HepG2 (cell line): Measurements from ENCODE around the gene PFN4. TPM values are rescaled to one million over a fixed set of nuclear protein-coding genes. Genes with fewer than 3 reads are reported as not detected.

ENCODE experiments used
- ARNT ChIP-seq: fragments of 450-650 bp; IDR thresholded peaks from 2 replicates; pipeline ENCODE4 v1.6.1; 2017
- DR1 ChIP-seq: sonication (generic); formaldehyde crosslinking; IDR thresholded peaks from 2 replicates; pipeline ENCODE4 v1.8.0; 2021; ENCODE audit warnings: mild to moderate bottlenecking, missing genetic modification reagents, inconsistent platforms
- EP300 ChIP-seq, 3 experiments: sonication (generic) in 1 of 3; formaldehyde crosslinking in 1 of 3; IDR thresholded peaks; 2 replicates each; pipeline versions ENCODE4 v1.5.1 to v1.6.1; 2011 to 2020; ENCODE audit warnings: low read depth in 2 of 3, low read length in 2 of 3, borderline replicate concordance in 1 of 3, improper control_type of control experiment in 1 of 3, mild to moderate bottlenecking in 1 of 3, missing genetic modification reagents in 1 of 3, moderate library complexity in 1 of 3
- ETV6 ChIP-seq: sonication (generic); formaldehyde crosslinking; conservative IDR thresholded peaks from 2 replicates; pipeline ENCODE4 v1.4.0; 2020; ENCODE audit warnings: missing genetic modification reagents
- HNRNPLL ChIP-seq: fragments of 200-400 bp; formaldehyde crosslinking; IDR thresholded peaks from 2 replicates; pipeline ENCODE4 v1.6.1; 2017; ENCODE audit warnings: mild to moderate bottlenecking, low read depth, low read length; ENCODE audit not compliant: poor library complexity, severe bottlenecking
- MXI1 ChIP-seq: IDR thresholded peaks from 3 replicates; pipeline ENCODE4 v1.6.1; 2012; ENCODE audit warnings: low read depth, low read length, inconsistent platforms, borderline replicate concordance
- ZBTB39 ChIP-seq: sonication (generic); formaldehyde crosslinking; IDR thresholded peaks from 2 replicates; pipeline ENCODE4 v1.5.0; 2020; ENCODE audit warnings: missing genetic modification reagents
- ZNF280B ChIP-seq: sonication (generic); formaldehyde crosslinking; IDR thresholded peaks from 2 replicates; pipeline ENCODE4 v1.5.0; 2020; ENCODE audit warnings: missing genetic modification reagents, mild to moderate bottlenecking, borderline replicate concordance
- ZNF609 ChIP-seq: sonication (generic); formaldehyde crosslinking; IDR thresholded peaks from 2 replicates; pipeline ENCODE4 v1.4.0; 2020; ENCODE audit warnings: mild to moderate bottlenecking, missing genetic modification reagents, borderline replicate concordance
- polyA plus RNA-seq, 8 experiments: library from polyadenylated mRNA; depleted of rRNA in 3 of 8; stranded (reverse) in 7 of 8; unstranded in 1 of 8; fragments of >200 nt; fragmentation: Illumina TruSeq in 4 of 8; extraction: Trizol in 4 of 8; gene quantifications; 2 replicates each; pipeline versions ENCODE4 v1.2.1 to v1.2.3, GENCODE V29; 2011 to 2016; ENCODE audit warnings: low read depth in 4 of 8, missing spikeins in 1 of 8, mixed read lengths in 1 of 8; ENCODE audit not compliant: insufficient read depth in 1 of 8
- total RNA-seq, 5 experiments: library from RNA; depleted of rRNA; stranded (reverse); fragments of >200 nt; fragmentation: Illumina TruSeq; extraction: Trizol; gene quantifications; 2 replicates each; pipeline ENCODE4 v1.2.3, GENCODE V29; 2016; ENCODE audit warnings: low read depth in 1 of 5

PFN4 gene
- total and polyA plus RNA-seq, 2 of the 13 experiments (the other 11 are each of a cell fraction or from before 2014, with no cell fraction given): 0.12 to 0.20 TPM

- TF ChIP-seq ZNF609 (CRISPR knock-in tag) (no peak), ARNT (no peak), ZBTB39 (no peak; the same call in 1 of the 2 replicates), ZNF280B (CRISPR knock-in tag) (peak; percentile 63; the same call in 1 of the 2 replicates), DR1 (CRISPR knock-in tag) (no peak), ETV6 (CRISPR knock-in tag) (no peak), MXI1 (no peak), HNRNPLL (no peak), EP300 (IDR thresholded peaks at IDR 0.05; ENCODE audit: low read depth in 2 of 2, low read length in 2 of 2) (no peak), EP300 (CRISPR knock-in tag; IDR thresholded peaks at IDR 0.05; ENCODE audit: borderline replicate concordance) (no peak)
- TF ChIP-seq, all 625 proteins: peak for 38
Measured at GRCh38 chr2:24123922-24124580, 917 bp upstream of the PFN4 start (continued).
